Measurements from ENCODE around the gene ARL10.
A peak's percentile ranks its signal among the peaks of the same experiment; 100 is the strongest.

ARL10 gene

GRCh38 chr5:176360894-176361436 lies 4.3 kb upstream of the ARL10 start:
- H3K4me3 ChIP-seq (ENCODE audit: low read depth, low read length) = peak overlapping the region; percentile 99
- DNase-seq = peak; percentile 33
- TF ChIP-seq CTCF (IDR thresholded peaks at IDR 0.05; ENCODE audit: low read depth, low read length) = no peak
- H3K36me3 ChIP-seq = peaks cover 17% of the 10 kb centered on the region
- H3K9me3 ChIP-seq = no peaks in the 10 kb centered on the region
- H3K27me3 ChIP-seq = no peaks in the 10 kb centered on the region
- H3K4me1 ChIP-seq = no peaks in the 10 kb centered on the region

- no peaks in the 10 kb centered on the region for H3K27me3 ChIP-seq
- peak; percentile 96 for DNase-seq
- H3K9me3 ChIP-seq = no peaks in the 10 kb centered on the region
- peaks cover 16% of the 10 kb centered on the region for H3K36me3 ChIP-seq
- no peaks in the 10 kb centered on the region for H3K4me1 ChIP-seq
- peak; percentile 39 for TF ChIP-seq CTCF (IDR thresholded peaks at IDR 0.05; ENCODE audit: low read depth, low read length)
- H3K4me3 ChIP-seq (ENCODE audit: low read depth, low read length) = peak within 1 kb of the TSS; percentile 99
These were observed 3.7 kb upstream of the ARL10 start, which contains the start of gene KIAA1191 for GRCh38 chr5:176361437-176362232. Gene KIAA1191 (minus strand): TSS chr5:176361764. CDS start chr5:176359508, 2,256 bp downstream.

GRCh38 chr5:176362233-176362490 lies 3.1 kb upstream of the ARL10 start:
- H3K4me1 ChIP-seq = no peaks in the 10 kb centered on the region
- H3K27me3 ChIP-seq = no peaks in the 10 kb centered on the region
- H3K4me3 ChIP-seq (ENCODE audit: low read depth, low read length) = peak overlapping the region; percentile 99
- DNase-seq = no peak
- no peaks in the 10 kb centered on the region for H3K9me3 ChIP-seq
- H3K36me3 ChIP-seq = peaks cover 17% of the 10 kb centered on the region
- TF ChIP-seq CTCF (IDR thresholded peaks at IDR 0.05; ENCODE audit: low read depth, low read length) = no peak

GRCh38 chr5:176364765-176365350 lies 429 bp upstream of the ARL10 start:
- Histone ChIP-seq H3K27me3 (no peaks in the 10 kb centered on the region), H3K4me1 (no peaks in the 10 kb centered on the region), H3K9me3 (no peaks in the 10 kb centered on the region), H3K4me3 (ENCODE audit: low read depth, low read length) (peak overlapping the region; percentile 80), H3K36me3 (peaks cover 5% of the 10 kb centered on the region; the same call in 1 of the 2 replicates)
- DNase-seq = no peak
- no peak for TF ChIP-seq CTCF (IDR thresholded peaks at IDR 0.05; ENCODE audit: low read depth, low read length)

GRCh38 chr5:176366232-176366894 lies 1.1 kb downstream of the ARL10 start:
- Histone ChIP-seq H3K27me3 (no peaks in the 10 kb centered on the region), H3K9me3 (no peaks in the 10 kb centered on the region), H3K36me3 (peaks cover 5% of the 10 kb centered on the region; the same call in 1 of the 2 replicates), H3K4me3 (ENCODE audit: low read depth, low read length) (peak overlapping the region; percentile 80), H3K4me1 (no peaks in the 10 kb centered on the region)
- DNase-seq = no peak
- TF ChIP-seq CTCF (IDR thresholded peaks at IDR 0.05; ENCODE audit: low read depth, low read length) = no peak
